Testis (tissue), 2 donors: ENCODE results near the gene SP7.

Experiments used
- POLR2A ChIP-seq: fragments of 450-650 bp; IDR thresholded peaks from one replicate; pipeline ENCODE4 v1.6.1; 2017; ENCODE audit warnings: antibody characterized with exemption, mild to moderate bottlenecking, moderate library complexity
- TF ChIP-seq, protein P1 (sequence below), 3 experiments: fragments of 450-650 bp in 2 of 3; fragments of 200-600 bp in 1 of 3; sonication (generic) in 1 of 3; IDR thresholded peaks; one replicate each; pipeline ENCODE4 v1.5.1; 2016 to 2019; ENCODE audit warnings: antibody characterized with exemption in 3 of 3, mild to moderate bottlenecking in 2 of 3, moderate library complexity in 1 of 3

DNA sequence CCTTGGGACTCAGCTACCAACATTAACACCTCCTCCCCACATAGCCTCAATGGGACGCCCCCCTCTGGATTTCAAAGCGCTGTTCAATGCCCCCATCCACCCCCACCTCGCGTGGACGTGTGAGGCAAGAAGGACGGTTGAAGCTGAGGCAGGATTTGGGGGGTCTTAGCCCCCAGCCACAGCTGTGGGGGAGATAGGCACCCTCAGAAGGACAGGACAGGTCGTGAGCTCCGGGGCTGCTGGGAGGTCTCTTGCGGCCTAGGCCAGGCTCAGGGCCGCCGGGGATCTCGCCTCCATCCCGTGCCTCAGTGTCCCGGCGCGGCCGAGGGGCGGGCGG lies 8.3 kb upstream of the SP7 start:
- no peak for TF ChIP-seq POLR2A
- TF ChIP-seq, protein P1, sequence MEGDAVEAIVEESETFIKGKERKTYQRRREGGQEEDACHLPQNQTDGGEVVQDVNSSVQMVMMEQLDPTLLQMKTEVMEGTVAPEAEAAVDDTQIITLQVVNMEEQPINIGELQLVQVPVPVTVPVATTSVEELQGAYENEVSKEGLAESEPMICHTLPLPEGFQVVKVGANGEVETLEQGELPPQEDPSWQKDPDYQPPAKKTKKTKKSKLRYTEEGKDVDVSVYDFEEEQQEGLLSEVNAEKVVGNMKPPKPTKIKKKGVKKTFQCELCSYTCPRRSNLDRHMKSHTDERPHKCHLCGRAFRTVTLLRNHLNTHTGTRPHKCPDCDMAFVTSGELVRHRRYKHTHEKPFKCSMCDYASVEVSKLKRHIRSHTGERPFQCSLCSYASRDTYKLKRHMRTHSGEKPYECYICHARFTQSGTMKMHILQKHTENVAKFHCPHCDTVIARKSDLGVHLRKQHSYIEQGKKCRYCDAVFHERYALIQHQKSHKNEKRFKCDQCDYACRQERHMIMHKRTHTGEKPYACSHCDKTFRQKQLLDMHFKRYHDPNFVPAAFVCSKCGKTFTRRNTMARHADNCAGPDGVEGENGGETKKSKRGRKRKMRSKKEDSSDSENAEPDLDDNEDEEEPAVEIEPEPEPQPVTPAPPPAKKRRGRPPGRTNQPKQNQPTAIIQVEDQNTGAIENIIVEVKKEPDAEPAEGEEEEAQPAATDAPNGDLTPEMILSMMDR (IDR thresholded peaks at IDR 0.05) = no peak
